Measurements from ENCODE around the gene ZNF839.
"Not testable (repeated sequence)": the region's sequence is repeated elsewhere in the genome, so short reads cannot be mapped to it uniquely, and the experiment has no call there.

The ZNF839 gene

GRCh38 chr14:102342238-102342637 is 22.7 kb downstream of the ZNF839 start:
- DNase-seq = no peak

- DNase-seq = no peak
Observed at GRCh38 chr14:102344084-102344483, 24.5 kb downstream of the ZNF839 start.

- DNase-seq = no peak
Observed at GRCh38 chr14:102344485-102344884, 24.9 kb downstream of the ZNF839 start.

GRCh38 chr14:102345232-102345631 is 25.7 kb downstream of the ZNF839 start:
- no peak for DNase-seq

- no peak for DNase-seq
Observed at GRCh38 chr14:102346645-102347044, 27.1 kb downstream of the ZNF839 start.

GRCh38 chr14:102348376-102348775 is 28.8 kb downstream of the ZNF839 start:
- no peak for DNase-seq

GRCh38 chr14:102351023-102351422 is 31.5 kb downstream of the ZNF839 start:
- no peak for DNase-seq

GRCh38 chr14:102351593-102351992 is 32.0 kb downstream of the ZNF839 start:
- not testable (repeated sequence) for DNase-seq

- no peak for DNase-seq
Observed at GRCh38 chr14:102352213-102352612, 32.7 kb downstream of the ZNF839 start.

GRCh38 chr14:102353126-102353619 is 33.6 kb downstream of the ZNF839 start:
- no peak for DNase-seq

- DNase-seq = no peak
Observed at GRCh38 chr14:102356280-102356679, 36.7 kb downstream of the ZNF839 start.

GRCh38 chr14:102359341-102359740 is 39.8 kb downstream of the ZNF839 start:
- no peak for DNase-seq

GRCh38 chr14:102360388-102360787 is 40.8 kb downstream of the ZNF839 start:
- no peak for DNase-seq

- no peak for DNase-seq
Observed at GRCh38 chr14:102362084-102362483, 42.5 kb downstream of the ZNF839 start.

- DNase-seq = peak; percentile 94
Observed at GRCh38 chr14:102362545-102363181, 43.1 kb downstream of the ZNF839 start, which contains the start of the genes CINP and TECPR2. CINP (minus strand) TSS chr14:102362890; CDS start chr14:102362851, 39 bp downstream. TECPR2 (plus strand) TSS chr14:102362941; CDS start chr14:102376722, 13,781 bp downstream.

GRCh38 chr14:102363182-102363943 is 43.8 kb downstream of the ZNF839 start:
- DNase-seq = peak; percentile 63

GRCh38 chr14:102370305-102370809 is 50.8 kb downstream of the ZNF839 start:
- DNase-seq = no peak

GRCh38 chr14:102371361-102371760 is 51.8 kb downstream of the ZNF839 start:
- DNase-seq = no peak

GRCh38 chr14:102373110-102373509 is 53.6 kb downstream of the ZNF839 start:
- no peak for DNase-seq

- DNase-seq = no peak
Observed at GRCh38 chr14:102374264-102374663, 54.7 kb downstream of the ZNF839 start.

- no peak for DNase-seq
Observed at GRCh38 chr14:102375119-102375518, 55.6 kb downstream of the ZNF839 start.

- DNase-seq = no peak
Observed at GRCh38 chr14:102377696-102378095, 58.1 kb downstream of the ZNF839 start.

- DNase-seq = no peak
Observed at GRCh38 chr14:102378830-102379229, 59.3 kb downstream of the ZNF839 start.

GRCh38 chr14:102387086-102387485 is 67.5 kb downstream of the ZNF839 start:
- no peak for DNase-seq

Measured in retina (tissue), 1 donor.